OCI-M1 (cell line): ENCODE results near the gene RNF224.
"Not testable (repeated sequence)": the region's sequence is repeated elsewhere in the genome, so short reads cannot be mapped to it uniquely, and the experiment has no call there.

Experiments used
- DNase-seq: peaks from one replicate; lab custom pipeline; 2025; lab: John Stamatoyannopoulos, UW

RNF224 gene

DNA sequence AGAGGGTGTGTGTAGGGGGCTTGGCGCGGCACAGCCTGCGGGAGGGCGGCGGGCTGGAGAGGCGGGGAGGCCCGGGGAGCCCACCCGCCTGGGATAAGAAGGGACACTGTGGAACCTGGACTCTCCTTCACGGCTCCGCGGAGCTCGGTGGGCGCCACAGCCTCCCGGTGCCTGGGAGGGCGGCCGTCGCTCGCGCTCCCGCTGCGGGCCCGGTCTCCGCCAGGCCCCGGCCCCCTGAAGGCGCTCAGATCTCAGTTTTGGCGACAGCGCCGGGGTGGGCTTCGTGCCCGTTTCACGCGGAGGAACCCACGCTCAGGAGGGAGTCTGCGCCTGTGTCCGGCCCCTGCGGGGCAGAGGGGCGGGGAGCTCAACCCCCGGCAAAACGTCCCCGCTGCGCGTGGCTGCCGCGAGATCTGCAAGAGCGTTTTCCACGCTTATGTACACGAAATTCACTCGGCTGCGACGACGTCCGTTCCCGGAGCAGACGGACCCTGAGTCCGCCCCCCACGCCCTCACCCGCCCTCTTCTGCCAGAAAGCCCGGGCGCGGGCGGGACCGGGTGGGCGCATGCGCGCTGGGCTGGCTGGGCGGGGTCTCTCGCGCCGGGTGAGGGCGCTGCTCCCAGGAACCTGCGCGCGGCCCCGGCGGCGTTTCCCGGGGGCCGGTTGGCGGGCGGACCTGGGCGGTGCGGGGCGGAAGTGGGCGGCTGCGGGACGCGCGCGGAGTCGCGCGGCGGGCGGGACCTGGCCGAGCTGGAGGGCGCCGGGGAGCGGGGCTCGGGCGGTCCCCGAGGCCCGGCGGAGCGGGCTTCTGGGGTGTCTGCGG is 27.5 kb downstream of the RNF224 start, which contains the start of gene NELFB:
TSS of gene NELFB (plus strand) at position 704 of the 824 bp plus-strand sequence.
- DNase-seq, result peak; percentile 94

DNA sequence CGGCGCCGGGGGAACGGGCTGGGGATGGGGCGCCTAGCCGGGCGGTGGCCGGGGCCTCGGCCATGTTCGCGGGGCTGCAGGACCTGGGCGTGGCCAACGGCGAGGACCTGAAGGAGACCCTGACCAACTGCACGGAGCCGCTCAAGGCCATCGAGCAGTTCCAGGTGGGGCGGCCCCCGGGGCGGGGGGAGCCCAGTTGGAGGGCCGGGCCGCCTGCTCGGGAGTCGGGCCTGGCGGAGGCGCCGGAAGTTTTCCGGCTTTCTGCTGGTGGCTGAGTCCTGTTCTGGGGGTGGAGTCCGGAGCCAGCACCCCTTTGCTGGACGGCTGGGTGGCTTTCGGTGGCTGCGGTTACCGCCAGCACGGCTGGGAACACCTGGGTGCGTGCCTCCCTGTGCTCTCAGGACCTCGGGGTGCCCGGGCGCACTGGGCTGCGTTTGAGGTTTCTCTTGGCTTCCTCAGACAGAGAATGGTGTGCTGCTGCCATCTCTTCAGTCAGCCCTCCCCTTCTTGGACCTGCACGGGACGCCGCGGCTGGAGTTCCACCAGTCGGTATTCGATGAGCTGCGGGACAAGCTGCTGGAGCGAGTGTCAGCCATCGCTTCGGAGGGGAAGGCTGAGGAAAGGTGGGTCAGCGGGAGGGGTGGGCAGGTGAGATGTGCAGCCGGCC is 28.3 kb downstream of the RNF224 start:
- peak; percentile 73 for DNase-seq

DNA sequence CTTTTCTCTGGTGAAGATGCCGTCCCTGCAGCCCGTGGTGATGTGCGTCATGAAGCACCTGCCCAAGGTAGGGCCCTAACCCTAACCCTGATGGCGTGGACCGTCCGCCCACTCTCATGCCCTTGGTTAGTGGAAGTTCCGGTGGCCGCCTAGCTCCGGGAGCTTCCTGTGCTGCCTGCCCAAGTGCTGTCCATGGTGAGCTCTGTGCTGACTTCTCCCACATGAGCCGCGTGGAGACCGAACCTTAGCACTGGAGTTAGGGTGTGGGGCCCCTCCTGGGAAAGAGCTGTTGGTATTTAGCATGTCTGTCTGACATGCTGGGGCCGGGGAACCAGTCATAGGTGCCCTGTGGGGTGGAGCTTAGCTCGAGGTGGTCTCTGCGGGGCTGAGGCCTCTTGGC is 29.1 kb downstream of the RNF224 start:
- DNase-seq, result no peak

DNA sequence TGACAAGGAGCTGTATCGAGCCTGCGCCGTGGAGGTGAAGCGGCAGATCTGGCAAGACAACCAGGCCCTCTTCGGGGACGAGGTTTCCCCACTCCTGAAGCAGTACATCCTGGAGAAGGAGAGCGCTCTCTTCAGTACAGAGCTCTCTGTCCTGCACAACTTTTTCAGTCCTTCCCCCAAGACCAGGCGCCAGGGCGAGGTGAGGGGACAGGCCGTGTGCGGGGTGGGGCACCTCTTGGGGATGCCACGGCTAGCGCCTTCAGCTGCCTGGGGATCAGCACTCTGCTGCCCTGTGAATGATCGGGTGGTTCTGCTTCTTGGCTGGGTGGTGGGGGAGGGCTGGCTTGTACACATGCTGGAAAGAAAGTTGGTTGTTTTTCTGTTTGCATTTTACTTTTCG is 29.6 kb downstream of the RNF224 start:
- DNase-seq, result no peak

DNA sequence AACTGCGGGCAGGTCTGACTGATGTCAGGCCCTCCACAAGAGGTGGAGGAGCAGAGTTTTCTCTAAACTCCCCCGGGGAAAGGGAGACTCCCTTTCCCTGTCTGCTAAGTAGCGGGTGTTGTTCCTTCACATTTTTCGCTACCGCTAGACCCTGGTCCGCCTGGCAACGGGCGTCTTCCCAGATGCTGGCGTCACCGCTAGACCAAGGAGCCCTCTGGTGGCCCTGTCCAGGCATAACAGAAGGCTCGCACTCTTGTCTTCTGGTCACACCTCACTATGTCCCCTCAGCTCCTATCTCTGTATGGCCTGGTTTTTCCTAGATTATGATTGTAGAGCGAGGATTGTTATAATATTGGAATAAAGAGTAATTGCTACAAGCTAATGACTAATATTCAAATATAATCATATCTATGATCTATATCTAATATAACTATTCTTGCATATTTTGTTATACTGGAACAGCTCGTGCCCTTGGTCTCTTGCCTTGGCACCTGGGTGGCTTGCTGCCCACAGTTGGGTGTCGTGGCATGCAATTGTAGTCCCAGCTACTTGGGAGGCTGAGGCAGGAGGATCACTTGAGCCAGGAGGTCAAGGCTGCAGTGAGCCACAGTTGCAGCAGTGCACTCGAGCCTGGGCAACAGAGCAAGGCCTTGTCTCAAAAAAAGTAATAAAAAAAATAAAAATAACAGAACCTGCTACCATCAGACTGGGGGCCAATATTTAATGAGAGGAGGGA is 35.0 kb downstream of the RNF224 start:
- not testable (repeated sequence) for DNase-seq

DNA sequence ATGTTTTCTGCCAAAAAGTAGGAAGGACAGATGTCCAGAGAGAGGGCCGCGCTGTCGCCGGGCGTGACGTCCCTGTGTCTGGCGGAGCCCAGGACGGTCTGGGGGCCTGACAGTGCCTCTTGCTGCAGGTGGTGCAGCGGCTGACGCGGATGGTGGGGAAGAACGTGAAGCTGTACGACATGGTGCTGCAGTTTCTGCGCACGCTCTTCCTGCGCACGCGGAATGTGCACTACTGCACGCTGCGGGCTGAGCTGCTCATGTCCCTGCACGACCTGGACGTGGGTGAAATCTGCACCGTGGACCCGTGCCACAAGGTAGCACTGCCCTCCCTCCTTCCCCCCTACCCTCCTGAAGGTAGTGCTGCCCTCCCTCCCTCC is 35.6 kb downstream of the RNF224 start:
- no peak for DNase-seq

DNA sequence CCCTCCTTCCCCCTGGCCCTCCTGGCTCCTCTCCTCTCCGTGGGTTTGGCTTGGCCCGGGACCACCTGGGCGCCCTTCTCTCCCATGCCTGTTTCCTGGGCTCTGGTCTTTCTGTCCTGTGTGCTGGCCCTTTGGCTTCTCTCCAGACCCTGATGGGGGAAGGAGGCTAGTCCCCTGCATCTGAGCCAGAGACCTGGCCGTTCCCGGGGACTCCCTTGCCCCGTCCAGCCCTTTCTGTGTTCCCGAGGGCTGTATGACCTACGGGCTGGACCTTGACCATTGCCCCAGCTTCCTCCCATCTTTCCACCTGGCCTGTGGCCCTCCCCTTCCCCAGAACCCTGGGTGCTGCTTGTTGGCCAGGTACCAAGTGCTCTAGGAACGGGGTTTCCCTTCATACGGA is 36.2 kb downstream of the RNF224 start:
- no peak for DNase-seq

DNA sequence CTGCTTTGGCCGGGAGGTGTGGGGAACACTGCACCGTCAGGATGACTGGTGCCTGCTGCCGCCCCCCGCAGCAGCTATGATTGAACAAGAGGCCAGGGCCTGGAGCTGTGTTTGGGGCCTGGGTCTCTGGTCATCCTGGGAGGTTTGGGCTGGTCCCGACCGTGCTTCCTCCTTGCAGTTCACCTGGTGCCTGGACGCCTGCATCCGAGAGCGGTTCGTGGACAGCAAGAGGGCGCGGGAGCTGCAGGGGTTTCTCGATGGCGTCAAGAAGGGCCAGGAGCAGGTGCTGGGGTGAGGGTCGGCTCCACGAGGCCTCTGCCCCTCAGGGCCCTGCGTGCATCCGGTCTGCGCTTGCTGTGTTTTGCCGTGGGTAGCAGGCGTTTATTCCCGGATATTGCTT is 36.8 kb downstream of the RNF224 start:
- DNase-seq, result no peak

DNA sequence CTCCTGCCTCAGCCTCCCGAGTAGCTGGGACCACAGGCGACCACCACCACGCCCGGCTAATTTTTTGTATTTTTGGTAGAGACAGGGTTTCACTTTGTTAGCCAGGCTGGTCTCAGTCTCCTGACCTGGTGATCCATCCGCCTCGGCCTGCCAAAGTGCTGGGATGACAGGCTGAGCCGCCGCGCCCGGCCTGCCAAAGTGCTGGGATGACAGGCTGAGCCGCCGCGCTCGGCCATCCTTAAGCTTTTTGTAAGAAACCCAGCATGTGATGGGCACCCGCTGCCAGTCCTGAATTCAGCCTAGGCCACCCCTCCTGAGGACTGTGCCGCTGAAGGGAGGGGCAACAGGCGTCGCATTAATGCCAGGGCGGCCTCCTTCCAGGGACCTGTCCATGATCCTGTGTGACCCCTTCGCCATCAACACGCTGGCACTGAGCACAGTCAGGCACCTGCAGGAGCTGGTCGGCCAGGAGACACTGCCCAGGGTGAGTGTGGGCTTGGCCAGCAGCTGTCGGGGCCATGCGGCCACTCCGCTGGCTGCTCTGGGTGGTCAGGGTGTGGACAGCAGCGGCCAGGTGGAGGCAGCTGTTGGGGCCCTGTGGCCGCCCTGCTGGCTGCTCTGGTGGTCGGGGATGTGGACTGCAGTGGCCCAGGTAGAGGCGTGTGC is 38.3 kb downstream of the RNF224 start:
- DNase-seq, result no peak

DNA sequence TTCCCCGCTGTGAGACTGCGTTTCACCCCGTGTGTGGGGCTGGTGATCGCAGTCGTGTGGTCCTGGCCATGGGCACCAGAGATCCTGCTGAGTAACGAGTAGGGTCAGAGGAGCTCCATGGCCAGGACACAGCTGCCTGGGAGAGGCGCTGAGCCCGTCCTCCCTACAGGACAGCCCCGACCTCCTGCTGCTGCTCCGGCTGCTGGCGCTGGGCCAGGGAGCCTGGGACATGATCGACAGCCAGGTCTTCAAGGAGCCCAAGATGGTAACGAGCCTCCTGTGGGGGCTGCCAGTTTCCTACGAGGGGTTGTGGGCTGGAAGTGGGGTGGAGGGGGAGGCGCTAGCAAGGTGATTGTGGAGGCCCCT is 38.8 kb downstream of the RNF224 start:
- no peak for DNase-seq

DNA sequence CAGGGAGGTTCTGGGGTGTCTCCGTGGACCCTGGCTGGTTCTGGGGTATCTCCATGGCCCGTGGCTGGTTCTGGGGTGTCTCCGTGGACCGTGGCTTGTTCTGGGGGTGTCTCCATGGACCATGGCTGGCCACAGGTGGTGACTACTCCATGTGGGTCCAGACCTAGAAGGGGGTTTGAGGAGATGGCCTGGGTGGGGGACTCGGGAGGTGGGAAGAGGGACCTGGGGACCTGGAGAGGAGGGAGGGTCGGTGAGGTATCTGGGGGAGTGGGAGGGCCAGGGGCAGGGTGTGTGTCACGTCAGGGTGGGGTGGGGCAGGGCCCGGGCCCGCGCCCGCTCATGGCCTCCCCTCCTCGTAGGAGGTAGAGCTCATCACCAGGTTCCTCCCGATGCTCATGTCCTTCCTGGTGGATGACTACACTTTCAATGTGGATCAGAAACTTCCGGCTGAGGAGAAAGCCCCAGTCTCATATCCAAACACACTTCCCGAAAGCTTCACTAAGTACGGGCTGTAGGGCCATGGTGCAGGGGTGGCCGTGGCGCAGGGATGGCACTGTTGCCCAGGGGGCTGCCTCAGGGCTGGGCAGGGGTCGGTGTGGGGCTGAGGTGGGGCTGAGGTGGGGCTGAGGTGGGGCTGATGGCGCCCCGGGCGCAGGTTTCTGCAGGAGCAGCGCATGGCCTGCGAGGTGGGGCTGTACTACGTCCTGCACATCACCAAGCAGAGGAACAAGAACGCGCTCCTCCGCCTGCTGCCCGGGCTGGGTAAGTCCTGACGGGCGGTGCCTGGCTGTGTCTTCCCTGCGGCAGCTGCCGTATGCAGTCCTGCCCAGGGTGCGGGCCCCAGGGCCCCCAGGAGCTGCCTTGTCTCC is 39.5 kb downstream of the RNF224 start:
- no peak for DNase-seq

DNA sequence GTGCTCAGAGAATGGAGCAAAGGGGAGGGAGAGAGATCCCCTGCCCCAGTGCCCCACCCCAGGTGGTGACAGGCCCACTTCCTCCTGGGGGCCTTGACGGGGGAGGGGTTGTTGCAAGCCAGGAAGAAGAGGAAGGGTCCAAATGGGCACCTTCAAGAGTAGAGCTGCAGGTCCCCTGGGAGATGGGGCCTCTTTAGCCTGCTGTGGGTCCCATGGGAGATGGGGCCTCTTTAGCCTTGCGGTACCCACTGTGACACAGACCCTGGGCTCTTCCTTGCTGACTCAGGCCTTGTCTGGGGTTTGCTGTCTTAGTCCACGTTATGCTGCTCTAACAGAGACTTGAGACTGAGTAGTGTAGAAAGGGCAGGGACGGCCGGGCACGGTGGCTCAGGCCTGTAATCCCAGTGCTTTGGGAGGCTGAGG is 40.6 kb downstream of the RNF224 start:
- no peak for DNase-seq

DNA sequence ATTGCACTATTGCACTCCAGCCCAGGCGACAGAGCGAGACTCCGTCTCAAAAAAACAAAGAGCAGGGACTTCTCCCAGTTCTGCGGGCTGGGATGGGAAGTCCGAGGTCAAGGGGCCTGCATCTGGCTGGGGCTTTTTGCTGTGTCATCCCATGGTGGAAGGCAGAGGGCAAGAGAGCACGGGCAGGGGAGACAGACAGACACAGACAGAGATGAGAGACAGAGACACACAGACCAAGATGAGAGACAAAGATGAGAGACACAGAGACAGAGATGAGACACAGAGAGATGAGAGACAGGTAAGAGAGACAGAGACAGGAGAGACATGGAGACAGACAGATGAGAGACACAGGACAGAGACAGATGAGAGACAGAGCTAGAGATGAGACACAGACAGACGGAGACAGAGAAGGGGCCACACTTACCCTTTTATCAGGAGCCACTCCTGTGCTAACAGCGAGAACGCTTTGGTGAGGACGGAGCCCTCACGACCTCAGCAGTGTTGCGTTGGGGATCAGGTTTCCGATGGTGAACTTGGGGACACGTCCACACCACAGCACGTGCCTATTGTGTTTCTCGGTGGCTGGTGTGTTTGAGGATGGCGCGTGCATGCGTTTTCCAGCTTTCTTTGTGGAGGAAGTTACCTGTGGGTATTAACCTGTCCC is 41.4 kb downstream of the RNF224 start:
- peak; percentile 16 for DNase-seq

DNA sequence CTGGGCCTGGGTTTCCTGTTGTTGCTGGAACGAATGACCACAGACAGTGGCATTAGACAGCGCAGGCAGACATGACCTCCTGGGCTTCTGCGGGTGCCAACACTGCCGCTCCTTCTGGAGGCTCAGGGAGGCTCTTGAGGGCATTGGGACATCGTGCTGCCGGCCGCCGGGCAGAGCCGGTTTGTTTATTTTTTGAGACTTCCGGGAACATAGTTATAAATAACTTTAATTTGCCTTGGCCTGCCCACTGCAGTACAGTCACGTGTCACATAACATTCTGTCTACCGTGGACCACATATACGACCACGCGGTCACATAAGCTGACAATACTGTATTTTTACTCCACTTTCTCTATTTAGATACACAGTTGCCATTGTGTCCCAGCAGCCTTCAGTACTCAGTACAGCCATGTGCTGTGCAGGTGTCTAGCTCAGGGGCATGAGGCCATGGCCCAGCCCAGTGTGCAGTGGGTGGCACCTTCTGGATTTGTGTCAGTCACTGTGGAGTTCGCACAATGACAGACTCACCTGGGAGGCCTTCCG is 42.0 kb downstream of the RNF224 start:
- DNase-seq, result no peak

DNA sequence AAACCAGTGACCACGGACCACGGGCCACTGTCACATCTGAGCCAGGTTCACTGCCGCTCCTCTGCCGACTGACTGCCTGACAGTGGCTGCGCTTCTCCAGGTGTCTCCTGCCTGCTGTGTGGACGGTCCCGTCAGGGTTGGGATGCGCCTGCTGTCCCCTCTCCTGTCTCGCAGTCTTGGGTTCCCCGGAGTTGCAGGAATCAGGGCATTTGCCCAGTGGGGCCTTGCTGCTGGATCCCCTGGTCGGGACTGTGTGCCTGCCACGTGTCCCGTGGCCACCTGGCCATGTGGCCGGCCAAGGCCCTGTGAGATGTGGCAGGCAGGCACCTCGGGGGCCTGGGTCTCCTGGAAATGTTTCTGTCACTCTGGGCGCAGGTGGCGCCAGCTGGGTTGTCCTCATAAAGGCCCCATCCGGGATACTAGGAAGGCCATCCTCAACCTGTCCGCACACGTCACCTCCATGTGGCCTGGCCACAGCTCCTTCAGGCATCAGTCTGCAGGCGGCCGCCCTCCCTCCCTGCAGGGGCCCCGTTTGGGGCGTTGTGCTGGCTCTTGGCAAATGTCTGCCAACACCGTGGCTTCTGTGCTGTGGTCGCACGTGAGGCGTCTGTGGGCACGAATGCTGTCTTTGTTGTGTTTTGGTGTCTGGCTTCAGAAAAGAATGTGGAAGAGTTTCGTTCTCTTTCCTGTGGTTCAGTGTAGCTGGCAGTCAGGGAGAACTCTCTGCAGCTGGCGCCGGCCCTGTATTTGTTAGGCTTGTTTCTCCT is 43.8 kb downstream of the RNF224 start:
- DNase-seq, result no peak

DNA sequence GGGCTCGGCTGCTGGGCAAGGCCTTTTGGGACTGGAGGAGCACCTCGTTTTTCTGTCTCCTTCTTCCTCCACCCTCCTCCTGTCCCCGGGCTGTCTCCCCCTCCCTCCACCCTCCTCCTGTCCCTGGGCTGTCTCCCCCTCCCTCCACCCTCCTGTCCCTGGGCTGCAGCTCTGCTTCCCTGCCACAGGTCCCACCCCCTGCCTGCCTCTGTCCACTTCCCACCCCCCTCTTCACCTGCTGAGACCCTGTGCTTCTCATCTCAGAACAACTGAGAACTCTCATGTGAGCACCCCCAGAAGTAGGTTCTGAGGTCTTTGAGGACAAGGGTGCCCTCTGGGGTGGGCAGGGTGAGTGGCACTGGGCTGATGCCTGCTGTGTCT is 44.4 kb downstream of the RNF224 start:
- DNase-seq, result no peak

DNA sequence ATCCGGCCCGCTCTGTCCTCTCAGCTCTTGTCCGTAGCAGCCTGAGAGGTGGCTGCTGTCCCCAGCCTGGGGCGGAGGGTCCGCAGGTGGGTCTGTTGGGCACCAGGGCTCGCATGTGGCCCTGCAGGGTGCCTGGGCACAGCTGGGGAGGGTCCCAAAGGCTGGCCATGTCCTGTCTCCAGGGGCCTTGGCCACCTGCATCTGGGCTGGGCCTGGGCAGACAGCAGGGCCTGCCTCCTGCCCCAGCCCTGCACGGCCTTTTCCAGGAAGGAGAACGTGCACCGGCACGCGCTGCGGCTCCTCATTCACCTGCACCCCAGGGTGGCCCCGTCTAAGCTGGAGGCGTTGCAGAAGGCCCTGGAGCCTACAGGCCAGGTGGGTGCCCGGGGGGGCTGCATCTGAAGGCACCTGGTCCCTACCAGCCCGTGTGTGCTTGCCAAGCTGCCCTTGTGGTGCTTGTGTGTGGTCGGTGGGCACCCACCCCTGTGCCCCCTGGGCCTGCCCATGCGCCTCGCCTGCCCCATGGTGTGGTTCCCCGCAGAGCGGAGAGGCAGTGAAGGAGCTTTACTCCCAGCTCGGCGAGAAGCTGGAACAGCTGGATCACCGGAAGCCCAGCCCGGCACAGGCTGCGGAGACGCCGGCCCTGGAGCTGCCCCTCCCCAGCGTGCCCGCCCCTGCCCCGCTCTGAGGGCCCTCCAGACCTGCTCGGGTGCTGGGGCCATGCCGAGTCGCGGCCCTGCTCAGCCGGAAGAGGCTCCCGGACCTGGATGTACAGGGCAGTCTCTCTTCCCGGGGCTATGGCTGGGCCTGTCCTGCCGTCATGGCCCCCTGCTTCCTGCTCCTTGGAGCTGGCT is 45.2 kb downstream of the RNF224 start:
- DNase-seq, result no peak

DNA sequence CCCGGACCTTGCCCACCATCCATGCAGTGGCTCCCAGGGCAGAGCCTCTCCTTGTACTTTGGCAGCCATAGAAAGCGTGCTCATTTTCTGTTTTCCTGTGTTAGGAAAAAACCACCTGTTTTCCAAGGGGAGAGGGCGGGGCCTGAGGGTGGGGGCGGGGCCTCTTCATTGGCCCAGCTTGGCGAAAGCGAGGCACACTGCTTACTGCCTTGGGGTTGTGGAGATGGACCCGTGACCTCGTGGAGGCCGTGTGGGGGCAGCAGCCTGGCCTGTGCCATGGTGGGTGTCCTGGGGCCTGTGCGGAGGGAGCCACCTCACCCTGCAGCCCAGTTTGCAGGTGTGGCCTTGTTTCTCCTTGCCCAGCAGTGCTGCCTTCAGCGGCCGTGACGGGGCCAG is 45.8 kb downstream of the RNF224 start:
- DNase-seq, result no peak
